Heart left ventricle (tissue), 16 donors: ENCODE results near the gene PTPRO. TPM values are rescaled to one million over a fixed set of nuclear protein-coding genes. Genes with fewer than 3 reads are reported as not detected.

Experiments
- ATAC-seq, 4 donors: fragments of 200-7000 bp; cut with Tn5 transposase; one replicate each; pipeline ENCODE4 v1.9.1; 2020 to 2022; ENCODE audit warnings: moderate library complexity in 4 of 4, mild to moderate bottlenecking in 3 of 4, moderate number of reproducible peaks in 1 of 4
- DNase-seq, 5 donors: peaks; one replicate each; pipeline ENCODE4 v3.0.0-alpha.2; 2020
- H3K27ac ChIP-seq, 12 donors: fragments of 200-600 bp; sonication (generic) in 4 of 12; one replicate each; pipeline versions ENCODE4 v1.5.0 to v1.8.0; 2016 to 2022; ENCODE audit warnings: mild to moderate bottlenecking in 2 of 12
- H3K27me3 ChIP-seq, 9 donors: fragments of 200-600 bp; sonication (generic) in 2 of 9; one replicate each; pipeline versions ENCODE4 v1.5.1 to v1.8.0; 2016 to 2022; ENCODE audit warnings: mild to moderate bottlenecking in 3 of 9
- H3K36me3 ChIP-seq, 9 donors: fragments of 200-600 bp; sonication (generic) in 2 of 9; one replicate each; pipeline versions ENCODE4 v1.5.0 to v1.8.0; 2018 to 2022; ENCODE audit warnings: mild to moderate bottlenecking in 2 of 9
- H3K4me1 ChIP-seq, 12 donors: fragments of 200-600 bp; sonication (generic) in 4 of 12; one replicate each; pipeline versions ENCODE4 v1.5.0 to v1.8.0; 2016 to 2022; ENCODE audit warnings: mild to moderate bottlenecking in 3 of 12
- H3K4me3 ChIP-seq, 12 donors: fragments of 200-600 bp; sonication (generic) in 4 of 12; one replicate each; pipeline versions ENCODE4 v1.5.0 to v1.8.0; 2017 to 2022; ENCODE audit warnings: mild to moderate bottlenecking in 9 of 12, moderate library complexity in 4 of 12
- H3K9me3 ChIP-seq, 12 donors: fragments of 200-600 bp; sonication (generic) in 4 of 12; one replicate each; pipeline versions ENCODE4 v1.5.0 to v1.8.0; 2016 to 2022; ENCODE audit warnings: mild to moderate bottlenecking in 1 of 12
- POLR2A ChIP-seq, 2 donors: fragments of 450-650 bp; IDR thresholded peaks; one replicate each; pipeline ENCODE4 v1.6.1; 2017; ENCODE audit warnings: antibody characterized with exemption in 2 of 2, mild to moderate bottlenecking in 2 of 2, moderate library complexity in 2 of 2
- WGBS, 4 donors: extraction: QIAGEN DNeasy Blood & Tissue Kit in 2 of 4; methylation state at CpG; one replicate each; pipeline versions ENCODE4 v1.1.5 to v1.1.7; 2013 to 2018; 5-methylcytosine and 5-hydroxymethylcytosine counted together
- intact Hi-C, 10 donors: fragments of 100-400 bp; cut with DNase I; formaldehyde crosslinking; loops; one replicate each; pipeline versions ENCODE4 v1.11.1 to v1.14.2; 2022
- polyA plus RNA-seq, 2 donors: library from polyadenylated mRNA; stranded (reverse); fragments of 200-250 nt; gene quantifications; one replicate each; pipeline ENCODE4 v1.2.3, GENCODE V29; 2013
- total RNA-seq, 9 donors: library from RNA; depleted of rRNA in 2 of 9; stranded (reverse); fragments of >200 nt in 2 of 9; fragmentation: NEBNext Ultra II Directional in 3 of 9; extraction: Animal tissue kit (Norgen Biotek cat#: 25700) in 3 of 9; gene quantifications; one replicate each; pipeline versions ENCODE4 v1.1.0 to v1.2.4, GENCODE V29; 2016 to 2023
- TF ChIP-seq, protein P1 (sequence below), 12 donors: fragments of 200-600 bp; sonication (generic) in 4 of 12; IDR thresholded peaks; one replicate each; pipeline versions ENCODE4 v1.5.0 to v1.8.0; 2018 to 2022; ENCODE audit warnings: antibody characterized with exemption in 12 of 12, mild to moderate bottlenecking in 5 of 12
- donor health status: ischemic (EF 13 %, LVEDD 7.1; RV severe dilation, severe dysfunction).
- donor health status: healthy with polysubstance abuse.
- donor health status: DM: no; HTN: yes; CAD: no.
- donor health status: DM: no; HTN: no; CAD: no.
- donor health status: ischemic (EF 25% LVEDD 6.9; RV normal size, moderate dysfunction).
- donor health status: ischemic (EF 25% LVEDD 5.7; RV mildly dilated, moderate dysfunction).
- donor health status: healthy.
- donor health status: DM: yes; HTN: yes; CAD: no.
- donor health status: ischemic (EF 35%, LVEDD 5.7; RV mildly dilated, moderate dysfunction).
- donor health status: nonischemic (EF 11% LVEDD 7.7; RV severe dilation, severe dysfunction).
- donor health status: DM: yes; HTN: yes; CAD: no.
- donor health status: PGD.
- donor health status: ischemic (EF 29% LVEDD 5.4; RV normal size, mild dysfunction).
- donor health status: nonischemic (EF 23%, LVEDD 6.1; RV moderate dilation, normal function).

The PTPRO gene
- total and polyA plus RNA-seq, 11 donors: 0.20 to 9.3 (median 0.57) TPM

DNA sequence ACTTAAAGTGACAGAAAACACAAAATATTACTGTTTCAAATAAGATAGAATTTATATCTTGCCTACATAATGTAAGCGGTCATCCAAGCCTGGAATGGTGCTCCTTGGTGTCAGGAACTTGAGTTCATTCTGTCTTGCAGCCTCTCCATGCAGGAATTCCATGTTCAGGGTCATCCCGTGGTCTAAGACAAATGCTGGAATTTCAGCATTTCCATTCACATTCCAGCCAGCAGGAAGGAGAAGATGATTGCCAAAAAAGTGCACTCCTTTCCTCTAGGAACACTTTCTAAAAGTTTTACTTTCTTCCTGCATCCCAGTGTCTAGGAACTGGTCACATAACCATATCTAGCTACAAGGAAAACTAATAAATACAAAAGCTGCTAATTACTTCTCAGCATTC, 106.3 kb downstream of the PTPRO start:
- ATAC-seq (no peak), DNase-seq (no peak)
- Histone ChIP-seq H3K27me3 (peaks cover 0 to 6% (median 0%) of the 10 kb centered on the region in 9 donors), H3K9me3 (no peaks in the 10 kb centered on the region), H3K4me1 (no peaks in the 10 kb centered on the region), H3K27ac (no peak overlapping the region), H3K36me3 (no peaks in the 10 kb centered on the region), H3K4me3 (no peak overlapping the region)
- TF ChIP-seq, protein P1, sequence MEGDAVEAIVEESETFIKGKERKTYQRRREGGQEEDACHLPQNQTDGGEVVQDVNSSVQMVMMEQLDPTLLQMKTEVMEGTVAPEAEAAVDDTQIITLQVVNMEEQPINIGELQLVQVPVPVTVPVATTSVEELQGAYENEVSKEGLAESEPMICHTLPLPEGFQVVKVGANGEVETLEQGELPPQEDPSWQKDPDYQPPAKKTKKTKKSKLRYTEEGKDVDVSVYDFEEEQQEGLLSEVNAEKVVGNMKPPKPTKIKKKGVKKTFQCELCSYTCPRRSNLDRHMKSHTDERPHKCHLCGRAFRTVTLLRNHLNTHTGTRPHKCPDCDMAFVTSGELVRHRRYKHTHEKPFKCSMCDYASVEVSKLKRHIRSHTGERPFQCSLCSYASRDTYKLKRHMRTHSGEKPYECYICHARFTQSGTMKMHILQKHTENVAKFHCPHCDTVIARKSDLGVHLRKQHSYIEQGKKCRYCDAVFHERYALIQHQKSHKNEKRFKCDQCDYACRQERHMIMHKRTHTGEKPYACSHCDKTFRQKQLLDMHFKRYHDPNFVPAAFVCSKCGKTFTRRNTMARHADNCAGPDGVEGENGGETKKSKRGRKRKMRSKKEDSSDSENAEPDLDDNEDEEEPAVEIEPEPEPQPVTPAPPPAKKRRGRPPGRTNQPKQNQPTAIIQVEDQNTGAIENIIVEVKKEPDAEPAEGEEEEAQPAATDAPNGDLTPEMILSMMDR (IDR thresholded peaks at IDR 0.05): no peak
- TF ChIP-seq POLR2A (IDR thresholded peaks at IDR 0.05): no peak
- 46 to 65% (median 49%) methylated on average over 2 of the region's 2 CpGs for WGBS, 4 donors
- intact Hi-C loops: no loop called here

DNA sequence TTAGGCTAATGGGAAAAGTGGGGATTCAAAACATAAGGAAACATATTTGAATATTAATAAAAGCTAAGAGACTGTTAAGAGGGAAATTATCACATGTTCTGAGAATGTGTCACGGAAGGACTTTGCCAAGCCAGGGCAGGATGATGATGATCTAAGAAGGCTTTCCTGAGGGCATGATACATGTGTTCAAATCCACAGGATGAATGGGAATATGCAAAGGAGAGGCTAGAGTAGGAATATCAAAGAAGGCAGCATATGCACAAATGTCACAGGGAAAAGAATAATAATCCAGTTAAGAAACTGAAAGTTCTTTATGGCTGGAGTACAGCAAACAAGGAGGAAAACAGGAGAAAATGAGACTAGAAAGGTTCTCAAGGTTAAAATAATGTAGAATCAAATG, 107.0 kb downstream of the PTPRO start:
- no peaks in the 10 kb centered on the region for H3K36me3 ChIP-seq
- H3K4me3 ChIP-seq: no peak overlapping the region
- TF ChIP-seq POLR2A (IDR thresholded peaks at IDR 0.05): no peak
- TF ChIP-seq, protein P1 (IDR thresholded peaks at IDR 0.05): no peak
- WGBS, 4 donors: 80 to 87% (median 82%) methylated on average over 1 of the region's 1 CpG
- intact Hi-C loops: no loop called here
- no peak for DNase-seq
- no peaks in the 10 kb centered on the region for H3K4me1 ChIP-seq
- no peak overlapping the region for H3K27ac ChIP-seq
- no peaks in the 10 kb centered on the region for H3K9me3 ChIP-seq
- ATAC-seq: no peak
- peaks cover 0 to 6% (median 0%) of the 10 kb centered on the region in 9 donors for H3K27me3 ChIP-seq

DNA sequence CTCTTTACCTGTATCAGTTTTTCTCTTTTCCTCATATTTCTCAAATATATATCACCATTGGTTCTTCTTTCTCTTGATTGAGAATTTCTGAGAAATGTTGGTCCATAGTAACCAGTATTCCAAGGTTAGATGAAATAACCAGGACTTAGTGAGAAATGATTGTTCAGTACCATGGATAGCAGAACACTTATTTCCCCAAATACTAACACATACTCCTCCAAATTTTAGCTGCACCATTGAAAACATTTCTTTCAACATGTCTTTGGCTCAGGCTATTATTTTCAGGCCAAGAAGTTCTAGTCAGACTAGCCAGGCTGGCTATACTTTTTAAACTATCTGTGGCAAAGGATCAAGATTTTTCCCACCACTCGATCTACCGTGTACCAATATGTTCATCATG, 113.3 kb downstream of the PTPRO start:
- H3K36me3 ChIP-seq: no peaks in the 10 kb centered on the region
- intact Hi-C loops: no loop called here
- H3K9me3 ChIP-seq: peaks cover 0 to 27% (median 6%) of the 10 kb centered on the region in 12 donors
- 94 to 98% (median 95%) methylated on average over 2 of the region's 2 CpGs for WGBS, 4 donors
- DNase-seq: no peak
- H3K4me1 ChIP-seq: no peaks in the 10 kb centered on the region
- no peak overlapping the region for H3K4me3 ChIP-seq
- ATAC-seq: no peak
- TF ChIP-seq, protein P1 (IDR thresholded peaks at IDR 0.05): no peak
- no peak for TF ChIP-seq POLR2A (IDR thresholded peaks at IDR 0.05)
- no peaks in the 10 kb centered on the region for H3K27me3 ChIP-seq
- H3K27ac ChIP-seq: no peak overlapping the region

DNA sequence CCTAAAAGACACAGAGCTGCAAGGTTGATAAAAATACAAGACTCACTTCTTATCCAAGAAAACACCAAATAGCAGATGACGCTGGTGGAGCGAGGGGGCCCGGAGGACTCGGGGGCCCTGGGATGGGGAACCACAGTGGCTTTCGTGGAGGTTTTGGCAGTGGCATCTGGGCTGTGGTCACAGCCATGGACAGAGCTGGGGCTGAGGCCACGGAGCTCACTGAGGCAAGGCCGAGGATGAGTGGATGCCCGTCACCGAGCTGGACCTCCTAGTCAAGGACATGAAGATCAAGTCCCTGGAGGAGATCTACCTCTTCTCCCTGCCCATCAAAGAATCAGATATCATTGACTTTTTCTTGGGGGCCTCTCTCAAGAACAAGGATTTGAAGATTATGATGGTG, 117.2 kb downstream of the PTPRO start:
- Histone ChIP-seq H3K36me3 (no peaks in the 10 kb centered on the region), H3K9me3 (peaks cover 0 to 27% (median 6%) of the 10 kb centered on the region in 12 donors), H3K4me3 (no peak overlapping the region), H3K4me1 (no peaks in the 10 kb centered on the region), H3K27ac (no peak overlapping the region), H3K27me3 (no peaks in the 10 kb centered on the region)
- DNase-seq: no peak
- ATAC-seq: no peak
- WGBS, 4 donors: 81 to 91% (median 89%) methylated on average over 9 of the region's 9 CpGs
- no peak for TF ChIP-seq POLR2A (IDR thresholded peaks at IDR 0.05)
- TF ChIP-seq, protein P1 (IDR thresholded peaks at IDR 0.05): no peak
- intact Hi-C loops: no loop called here
